GM12873 (cell line): ENCODE results near the gene TTC9C.

Experiments
- CTCF ChIP-seq: IDR thresholded peaks from 2 replicates; pipeline ENCODE4 v1.5.1; 2012; ENCODE audit warnings: low read depth, mild to moderate bottlenecking, moderate library complexity, low read length, control low read depth; ENCODE audit not compliant: insufficient read depth; ENCODE audit errors: missing control alignments

The TTC9C gene

GRCh38 chr11:62770778-62771143 is 42.5 kb downstream of the TTC9C start:
- TF ChIP-seq CTCF: no peak

DNA sequence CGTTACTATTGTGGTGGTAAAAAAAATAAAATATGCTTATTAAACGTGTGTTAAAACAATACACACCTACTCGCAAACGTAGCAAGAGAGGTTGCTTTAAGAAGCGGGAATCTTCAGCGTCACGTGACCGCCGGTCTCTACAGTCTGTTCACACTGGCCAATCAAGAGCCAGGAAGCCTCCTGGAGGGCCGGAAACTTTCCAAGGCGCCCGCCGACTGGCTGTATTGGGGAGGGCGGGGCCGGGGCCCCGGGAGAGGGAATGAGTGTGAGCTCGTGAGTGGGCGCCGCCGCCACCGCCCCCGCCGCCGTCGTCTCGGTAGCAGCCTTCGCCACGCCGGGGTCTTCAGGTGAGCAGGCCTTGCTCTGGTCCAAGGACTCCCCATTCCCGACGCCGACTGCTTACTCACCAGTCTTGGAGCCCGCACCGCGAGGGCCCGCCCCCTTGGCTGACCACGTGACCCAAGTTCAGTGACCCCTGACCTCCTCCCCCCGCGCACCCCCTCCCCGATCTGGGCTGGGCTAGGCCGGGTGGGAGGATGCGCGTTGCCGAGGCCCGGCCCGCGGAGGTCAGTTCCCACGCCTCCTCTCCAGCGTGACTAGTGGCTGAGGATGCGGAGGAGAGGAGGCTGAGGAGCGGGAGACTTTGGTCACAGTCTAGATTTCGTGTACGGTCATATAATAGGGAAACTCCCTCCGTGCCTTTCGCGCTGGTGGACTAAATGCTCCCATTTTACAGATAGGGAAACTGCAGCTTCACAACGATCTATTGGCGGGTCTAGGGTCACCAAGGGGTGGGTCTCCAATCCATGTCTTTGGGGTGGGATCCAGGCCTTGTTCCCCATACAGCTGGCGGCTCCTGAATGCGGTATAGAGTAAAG is 43.1 kb downstream of the TTC9C start, which contains the start of gene TAF6L:
TSS of gene TAF6L (plus strand) at position 253 of the 878 bp plus-strand sequence. CDS start 4,388 bp downstream, outside the sequence.
- no peak for TF ChIP-seq CTCF

DNA sequence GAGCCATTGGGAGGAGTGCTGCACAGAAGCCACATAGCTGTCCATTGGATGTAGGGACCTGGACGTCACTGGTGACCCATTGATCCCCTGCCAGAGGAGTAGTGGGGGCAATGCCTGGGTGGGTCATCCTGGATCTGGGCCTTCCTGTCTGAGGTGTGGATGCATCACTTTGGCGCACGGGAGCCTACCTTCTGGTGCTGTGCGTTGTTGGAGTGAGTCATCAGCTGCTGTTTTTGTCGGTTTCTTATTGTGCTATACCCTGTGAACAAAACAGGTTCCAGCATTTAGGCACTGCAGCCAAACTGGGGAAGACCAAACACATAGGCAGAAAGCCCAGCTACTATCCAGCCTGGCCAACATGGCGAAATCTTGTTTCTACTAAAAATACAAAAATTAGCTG is 46.1 kb downstream of the TTC9C start:
- TF ChIP-seq CTCF: no peak

DNA sequence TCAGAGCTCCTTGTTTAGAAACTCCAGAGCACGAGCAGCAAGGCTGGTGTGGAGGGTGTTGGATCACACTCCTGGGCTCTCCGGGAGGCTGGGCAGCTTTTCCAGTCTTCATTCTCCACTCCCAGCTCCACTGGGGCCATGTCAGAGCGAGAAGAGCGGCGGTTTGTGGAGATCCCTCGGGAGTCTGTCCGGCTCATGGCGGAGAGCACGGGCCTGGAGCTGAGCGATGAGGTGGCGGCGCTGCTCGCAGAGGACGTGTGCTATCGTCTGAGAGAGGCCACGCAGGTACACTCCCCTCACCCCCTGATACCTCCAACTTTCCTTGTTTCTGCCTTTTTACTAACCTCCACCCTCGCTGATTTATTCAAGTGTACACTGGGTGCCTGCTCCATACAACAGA is 47.4 kb downstream of the TTC9C start:
- TF ChIP-seq CTCF: no peak

DNA sequence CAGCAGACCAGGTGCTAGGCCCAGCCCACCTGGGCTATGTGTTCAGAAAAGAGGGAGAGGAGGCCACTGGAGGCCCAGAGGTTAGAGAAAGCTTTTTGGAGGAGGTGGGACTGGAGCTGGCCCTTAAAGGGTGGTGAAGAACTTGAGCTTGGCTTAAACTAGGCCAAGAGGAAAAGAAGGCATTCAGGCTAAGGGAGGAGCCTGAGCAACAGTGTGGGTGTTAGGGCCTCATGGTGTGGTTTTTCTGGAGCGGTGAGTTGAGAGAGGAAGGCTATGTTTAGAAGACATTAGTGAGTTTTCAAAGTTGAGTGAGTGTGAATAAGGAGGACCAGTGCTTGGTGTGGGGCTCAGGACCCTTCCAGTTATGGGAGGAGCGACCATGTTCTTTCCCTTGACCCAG is 49.1 kb downstream of the TTC9C start:
- TF ChIP-seq CTCF: no peak

DNA sequence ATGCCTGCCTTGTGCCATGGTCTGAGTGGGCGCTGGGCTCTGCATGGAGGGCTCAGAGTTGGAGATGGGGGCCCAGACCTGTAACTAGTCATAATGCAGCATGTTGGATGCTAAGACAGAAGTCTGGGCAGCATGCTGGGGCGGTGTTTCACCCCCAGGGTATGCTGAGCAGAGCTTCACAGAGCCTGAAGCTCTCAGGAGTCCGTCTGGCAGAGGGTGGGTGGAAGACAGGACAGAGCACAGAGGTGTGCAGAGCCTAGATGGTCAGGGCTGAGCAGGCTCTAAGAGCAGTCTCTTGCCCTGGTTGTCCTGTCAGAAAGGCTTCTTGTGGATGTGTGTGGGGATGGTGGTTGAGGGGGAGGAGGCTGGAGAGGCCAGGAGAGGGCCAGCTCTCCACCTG is 50.2 kb downstream of the TTC9C start:
- no peak for TF ChIP-seq CTCF

DNA sequence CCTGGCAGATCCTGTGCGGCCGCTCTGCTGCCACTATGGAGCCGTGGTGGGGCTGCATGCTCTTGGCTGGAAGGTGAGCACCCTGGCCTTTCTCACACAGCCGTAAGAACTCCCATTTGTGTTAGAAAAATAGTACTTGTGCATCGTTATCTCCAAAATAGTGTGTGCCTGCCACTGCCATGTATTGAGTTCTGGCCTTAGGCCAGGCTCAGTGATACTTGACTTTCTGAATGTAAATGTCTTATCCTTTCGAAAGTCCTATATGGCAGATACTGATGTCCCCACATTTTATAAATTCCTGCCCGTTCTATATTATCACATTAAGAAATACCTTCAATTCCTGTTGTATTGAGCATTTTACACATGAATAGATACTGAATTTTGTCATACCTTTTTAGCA is 54.5 kb downstream of the TTC9C start:
- TF ChIP-seq CTCF: no peak
